HG03521 (cell line): ENCODE results near the gene GBF1.

Source experiments
- ATAC-seq: cut with Tn5 transposase; IDR thresholded peaks from one replicate; pipeline ENCODE4 v1.9.1; 2021; ENCODE audit warnings: mild to moderate bottlenecking, moderate library complexity; ENCODE audit not compliant: unreplicated experiment

Gene GBF1

GRCh38 chr10:102264371-102264770 lies 19.0 kb downstream of the GBF1 start:
- no peak for ATAC-seq

DNA sequence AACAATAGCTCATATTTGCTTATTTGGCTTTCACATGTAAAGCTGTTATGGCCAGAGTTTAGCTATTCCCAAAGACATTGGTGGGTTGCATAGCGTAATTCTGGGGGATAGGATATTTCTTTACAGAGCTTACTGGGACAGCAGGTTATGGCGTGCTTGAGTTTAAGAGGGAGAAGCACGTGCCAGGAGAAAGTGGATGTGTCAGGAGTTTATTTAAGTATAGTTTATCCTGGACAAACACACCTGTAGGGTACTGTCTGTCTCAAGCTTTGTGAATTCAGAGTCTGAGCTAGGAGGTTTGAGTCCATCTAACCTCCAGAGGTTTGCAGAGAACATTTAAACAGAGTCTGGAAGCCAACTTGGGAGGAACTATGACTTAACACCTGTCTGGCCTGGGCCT lies 21.3 kb downstream of the GBF1 start:
- ATAC-seq = no peak

DNA sequence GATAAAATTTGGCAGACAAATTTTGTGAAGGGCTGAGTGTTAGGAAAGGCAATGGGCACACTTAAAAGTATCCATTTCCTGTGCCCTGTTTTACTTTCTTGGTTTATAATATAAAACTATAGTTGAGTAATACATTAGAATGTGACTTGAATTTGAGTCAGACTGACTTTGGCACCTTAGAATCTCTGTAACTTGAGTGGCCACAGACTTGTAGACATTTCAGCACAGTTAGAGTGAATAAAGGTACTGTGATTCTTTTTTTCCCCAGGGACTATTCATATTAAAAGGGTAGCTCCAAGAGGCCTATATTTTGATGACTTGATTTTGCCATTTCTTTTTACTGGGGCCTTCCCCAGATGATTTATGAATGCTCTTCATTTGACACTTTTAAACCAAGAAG lies 22.4 kb downstream of the GBF1 start:
- no peak for ATAC-seq

DNA sequence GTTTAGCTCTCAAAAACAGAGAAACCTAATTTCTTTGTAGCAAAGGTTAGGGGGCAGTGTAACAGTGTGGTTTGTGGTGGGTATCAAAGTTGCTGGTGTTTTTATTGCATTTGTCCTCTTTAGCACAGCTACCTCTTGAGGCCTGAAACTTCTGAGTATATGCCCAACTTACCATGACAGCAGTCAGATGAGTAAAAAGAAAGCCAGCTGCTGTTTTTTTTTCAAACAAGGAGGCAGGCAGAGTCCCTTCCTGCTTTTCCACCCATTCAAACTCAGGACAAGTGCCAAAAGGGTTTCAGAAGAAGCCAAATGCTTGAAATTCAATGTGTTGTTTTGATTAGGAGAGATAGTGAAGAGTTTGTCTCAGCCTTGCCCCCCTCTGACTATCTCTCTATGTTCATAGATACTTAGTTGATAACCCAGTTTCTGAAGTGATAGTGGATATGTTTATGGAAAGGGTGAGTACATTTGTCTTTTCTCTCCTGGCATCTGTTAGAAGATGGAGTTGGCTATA lies 23.1 kb downstream of the GBF1 start:
- ATAC-seq = no peak

GRCh38 chr10:102269017-102269416 lies 23.7 kb downstream of the GBF1 start:
- no peak for ATAC-seq

DNA sequence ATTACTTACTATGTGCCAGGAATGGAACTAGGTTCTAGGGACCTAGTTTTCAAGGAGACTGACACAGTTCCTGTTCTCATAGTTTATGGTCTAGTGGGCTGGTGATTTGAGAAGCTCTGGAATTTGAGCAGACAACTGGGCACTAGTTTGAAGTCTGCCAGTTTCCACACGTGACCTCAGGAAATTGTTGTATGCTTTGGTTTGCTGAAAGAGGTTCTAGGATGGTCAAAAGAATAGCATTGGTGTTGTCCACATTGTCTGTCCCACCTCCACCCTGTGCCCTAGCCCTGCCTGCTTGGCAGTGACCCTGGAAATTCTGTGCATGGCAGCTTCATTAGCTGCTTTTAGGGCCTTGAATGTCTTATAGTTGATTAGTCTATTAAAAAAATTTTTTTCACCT lies 28.7 kb downstream of the GBF1 start:
- ATAC-seq = no peak

GRCh38 chr10:102275343-102275742 lies 30.0 kb downstream of the GBF1 start:
- no peak for ATAC-seq

DNA sequence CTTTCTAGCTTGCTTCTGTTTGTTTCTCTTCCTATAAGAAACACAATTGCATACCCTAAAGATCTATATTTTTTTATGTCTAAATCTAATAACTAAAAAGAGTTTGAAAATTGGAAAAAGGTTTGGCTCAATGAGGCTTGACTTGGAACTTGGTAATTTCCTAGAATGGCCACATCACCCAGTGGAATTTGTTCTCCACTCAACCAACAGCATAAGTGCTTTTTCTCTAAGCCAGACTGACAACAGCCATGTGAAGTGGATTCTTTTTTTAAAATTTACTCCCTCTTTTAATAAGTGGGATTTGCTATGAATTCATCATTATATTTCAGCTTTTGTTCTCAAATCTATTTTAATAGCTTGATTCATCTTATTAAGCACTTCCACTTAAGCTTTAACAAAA lies 33.8 kb downstream of the GBF1 start:
- no peak for ATAC-seq

DNA sequence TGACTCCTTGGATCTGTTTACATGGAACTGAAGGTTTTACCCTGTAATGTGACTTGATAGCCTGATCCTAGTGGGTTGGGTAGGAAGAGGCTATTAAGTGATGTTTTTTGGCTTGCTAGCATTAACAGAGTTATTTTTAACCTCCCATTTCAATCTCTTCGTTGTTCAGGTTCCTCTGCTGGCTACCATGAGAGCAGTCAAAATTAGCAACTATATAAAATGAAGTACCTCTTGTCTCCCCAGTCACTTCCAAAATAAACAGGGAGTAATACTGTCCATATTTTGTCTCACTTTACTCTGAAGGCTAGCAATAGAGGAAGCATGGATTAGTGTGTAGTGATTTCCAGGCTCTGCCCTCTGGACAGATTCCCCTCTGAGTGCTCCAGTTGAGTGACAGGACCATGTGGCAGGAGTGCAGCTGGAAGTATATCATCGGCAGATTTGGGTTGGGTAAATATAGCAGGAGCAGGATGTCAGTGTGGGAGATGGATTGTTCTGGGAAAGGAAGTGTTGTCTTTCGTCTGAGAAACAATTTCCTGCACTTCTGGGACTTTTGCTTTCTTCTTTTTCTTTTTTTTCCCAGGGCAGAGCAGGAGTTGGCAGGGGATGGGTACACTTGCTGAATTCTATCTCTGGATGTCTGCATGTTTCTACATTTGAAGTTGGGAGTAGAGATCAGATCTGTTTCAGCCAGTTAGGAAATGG lies 35.2 kb downstream of the GBF1 start:
- ATAC-seq = no peak

DNA sequence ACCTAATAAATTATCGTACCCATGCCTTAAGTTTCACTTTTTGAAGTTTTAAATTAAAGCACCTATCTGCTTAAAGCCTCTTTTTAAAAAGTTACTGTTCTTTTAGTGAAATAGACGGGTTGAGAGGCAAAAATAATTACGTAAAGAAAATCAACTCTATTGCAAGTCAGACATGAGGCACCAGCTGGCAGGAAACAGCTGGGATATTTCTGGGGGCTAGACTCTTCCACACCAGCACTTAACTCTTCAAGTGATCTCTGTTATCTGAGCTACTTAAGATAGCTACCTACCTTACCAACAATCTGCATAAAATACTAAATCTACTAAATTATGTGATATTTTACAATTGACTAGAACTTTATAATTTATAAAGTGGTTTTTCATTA lies 35.8 kb downstream of the GBF1 start:
- ATAC-seq = no peak

GRCh38 chr10:102283488-102283887 lies 38.2 kb downstream of the GBF1 start:
- no peak for ATAC-seq

DNA sequence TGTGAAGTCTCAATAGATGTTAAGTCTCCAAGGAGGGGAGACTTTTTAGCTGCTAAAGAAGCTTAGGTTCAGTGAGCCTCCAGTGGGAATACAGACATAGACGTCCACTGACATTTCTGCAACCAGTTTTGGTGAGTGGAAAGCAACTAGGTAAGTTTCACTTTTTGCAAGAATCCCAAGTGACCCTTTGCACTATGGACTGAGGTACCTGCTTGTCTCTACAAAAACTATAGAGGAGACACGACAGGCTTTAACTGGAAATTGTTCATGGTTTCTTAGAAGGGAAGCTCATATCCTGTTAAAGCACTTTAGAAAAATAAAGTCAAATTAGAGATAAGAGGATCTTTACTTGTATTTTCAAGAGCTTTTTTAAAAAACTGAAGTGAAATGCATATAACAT lies 38.6 kb downstream of the GBF1 start:
- no peak for ATAC-seq

- no peak for ATAC-seq
Measured at GRCh38 chr10:102284531-102284930, 39.2 kb downstream of the GBF1 start.

DNA sequence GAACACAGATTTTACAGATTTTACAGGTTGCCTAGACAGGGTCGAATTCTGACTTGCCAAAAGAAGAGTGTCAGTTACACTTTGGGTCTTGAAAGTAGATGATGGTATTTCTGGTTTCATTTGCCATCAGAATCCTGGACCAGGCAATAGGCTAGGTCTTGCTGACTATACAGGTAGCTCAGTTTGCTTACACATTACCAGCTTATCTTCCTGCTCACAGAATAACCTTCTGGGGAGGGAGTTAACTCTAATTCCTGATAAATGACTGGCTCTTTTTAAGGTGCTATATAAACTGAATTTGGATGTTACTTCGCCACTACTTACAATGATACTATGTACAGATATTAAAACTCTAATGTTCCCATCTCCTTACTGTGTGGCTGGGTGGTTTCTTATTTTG lies 39.8 kb downstream of the GBF1 start:
- no peak for ATAC-seq

DNA sequence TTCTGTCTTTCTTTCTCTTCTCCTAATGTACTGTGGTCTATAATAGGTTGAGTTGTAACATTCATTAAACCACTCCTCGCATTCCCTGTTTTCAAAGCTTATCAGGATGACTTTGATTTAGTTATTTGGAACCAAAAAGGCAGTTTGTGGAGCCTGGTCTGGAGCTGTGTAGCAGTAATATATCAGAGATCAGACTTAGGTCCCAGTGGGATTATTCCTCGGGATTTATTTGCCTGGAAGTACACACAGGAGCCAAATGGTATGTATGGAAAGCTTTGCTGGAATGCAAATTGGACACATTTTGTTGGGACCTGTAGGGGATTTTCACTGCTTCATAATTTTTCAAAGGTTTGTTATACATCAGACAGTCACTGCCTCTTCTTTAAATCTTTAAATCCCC lies 40.9 kb downstream of the GBF1 start:
- no peak for ATAC-seq

GRCh38 chr10:102287538-102287937 lies 42.2 kb downstream of the GBF1 start:
- ATAC-seq = no peak

- no peak for ATAC-seq
Measured at GRCh38 chr10:102287991-102288390, 42.7 kb downstream of the GBF1 start.

DNA sequence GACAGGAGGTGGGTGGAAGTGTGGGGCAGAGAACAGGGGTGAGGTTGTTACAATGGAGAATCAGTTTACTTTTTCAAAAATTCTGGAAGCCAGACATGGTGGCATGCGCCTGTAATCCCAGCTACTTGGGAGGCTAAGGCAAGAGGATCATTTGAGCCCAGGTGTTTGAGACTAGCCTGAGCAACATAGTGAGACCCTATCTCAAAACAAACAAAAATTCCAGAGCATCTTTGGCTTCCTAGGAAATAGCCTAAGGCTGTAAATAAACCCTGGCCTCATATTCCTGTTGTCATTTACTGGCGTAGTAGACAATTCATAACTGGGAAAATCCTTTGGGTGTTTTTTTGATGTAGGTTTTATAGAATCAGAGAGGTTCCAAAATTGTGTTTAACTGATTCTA lies 44.0 kb downstream of the GBF1 start:
- no peak for ATAC-seq

GRCh38 chr10:102289840-102290239 lies 44.5 kb downstream of the GBF1 start:
- no peak for ATAC-seq

GRCh38 chr10:102291221-102291905 lies 46.0 kb downstream of the GBF1 start:
- ATAC-seq = no peak

DNA sequence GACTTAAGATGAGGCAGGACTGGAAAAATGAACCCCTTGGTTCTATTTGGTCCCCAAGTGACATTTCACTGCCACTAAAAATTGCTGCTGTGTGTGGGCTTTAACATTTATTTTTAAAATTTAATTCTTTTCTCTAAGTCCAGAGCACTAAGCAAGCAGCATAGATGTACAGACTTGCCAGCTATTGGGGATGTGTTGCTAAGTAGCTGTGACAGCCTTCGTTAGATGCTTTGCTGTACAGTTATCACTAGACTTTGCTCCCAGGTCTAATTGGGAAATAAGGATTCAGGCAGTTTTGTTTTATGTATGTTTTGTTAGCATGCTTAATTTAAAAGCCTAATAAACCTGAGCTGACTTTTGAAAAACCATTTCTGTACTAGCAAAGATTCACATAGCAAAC lies 51.8 kb downstream of the GBF1 start:
- ATAC-seq = no peak

- ATAC-seq = no peak
Measured at GRCh38 chr10:102298899-102299298, 53.6 kb downstream of the GBF1 start.

DNA sequence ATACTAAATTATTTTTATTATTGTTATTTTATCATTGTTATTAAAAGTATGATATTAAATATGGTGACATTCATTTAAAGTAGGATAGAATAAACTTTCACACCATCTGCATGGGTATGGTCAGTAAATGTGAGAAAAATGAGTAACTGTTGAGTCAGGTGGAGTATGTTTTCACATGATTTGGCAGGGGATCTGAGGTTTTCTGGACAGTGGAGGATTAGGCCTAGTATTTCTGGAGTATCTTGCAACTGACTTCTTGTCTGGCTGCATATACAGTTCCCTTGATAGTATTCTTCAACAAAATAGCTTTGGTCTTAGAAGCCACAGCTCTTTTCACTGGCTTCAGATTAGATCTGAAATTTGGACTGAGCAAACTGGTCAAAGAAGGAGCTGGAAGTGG lies 54.5 kb downstream of the GBF1 start:
- no peak for ATAC-seq
